Fibroblast of upper back skin (primary cell): ENCODE results near the gene AGTPBP1.
"Not testable (repeated sequence)": the region's sequence is repeated elsewhere in the genome, so short reads cannot be mapped to it uniquely, and the experiment has no call there.

ENCODE experiments used
- DNase-seq: peaks from one replicate; pipeline ENCODE4 v3.0.0-alpha.2; 2013

AGTPBP1 gene

DNA sequence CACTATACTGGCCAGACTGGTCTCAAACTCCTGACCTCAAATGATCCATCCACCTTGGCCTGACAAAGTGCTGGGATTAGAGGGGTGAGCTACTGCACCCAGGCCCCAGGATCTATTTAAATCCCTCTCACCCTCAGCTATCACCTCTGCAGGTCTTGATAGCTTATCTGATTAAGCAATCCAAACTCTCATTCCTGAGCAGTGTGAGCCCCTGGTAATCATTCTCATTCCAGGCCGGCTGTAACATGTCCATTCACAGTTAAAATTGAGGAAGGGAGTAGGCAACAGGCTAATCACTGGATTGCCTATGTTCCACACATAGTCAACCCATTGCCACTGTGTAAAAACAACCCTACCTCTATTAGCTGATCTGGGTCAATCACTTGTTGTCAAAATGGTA, 111.1 kb downstream of the AGTPBP1 start:
- no peak for DNase-seq

DNA sequence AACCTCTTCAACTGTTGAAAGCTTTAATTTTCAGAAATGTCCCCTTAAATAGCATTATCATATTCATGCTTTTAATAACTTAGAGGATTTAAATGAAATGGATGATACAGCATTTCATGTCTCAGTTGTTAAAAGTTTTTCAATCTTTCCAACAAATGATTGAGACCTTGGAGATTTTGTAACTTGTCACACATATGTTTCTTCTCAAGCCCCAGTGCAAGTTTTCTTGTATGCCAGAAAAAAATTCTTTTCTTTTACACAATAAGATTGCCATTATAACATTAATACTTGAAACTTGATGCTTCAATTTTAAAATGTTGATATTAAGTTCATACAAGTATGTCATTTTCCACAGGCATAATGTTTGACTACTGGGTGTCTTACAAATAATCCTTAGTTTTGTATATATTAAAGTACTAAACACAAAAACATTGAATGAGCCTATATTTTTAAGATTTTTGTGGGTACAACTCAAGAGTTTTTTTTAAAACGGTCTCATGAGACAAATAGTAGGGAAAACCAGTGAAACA, 124.5 kb downstream of the AGTPBP1 start:
- DNase-seq = no peak

GRCh38 chr9:85615792-85616191, 126.0 kb downstream of the AGTPBP1 start:
- DNase-seq = no peak

DNA sequence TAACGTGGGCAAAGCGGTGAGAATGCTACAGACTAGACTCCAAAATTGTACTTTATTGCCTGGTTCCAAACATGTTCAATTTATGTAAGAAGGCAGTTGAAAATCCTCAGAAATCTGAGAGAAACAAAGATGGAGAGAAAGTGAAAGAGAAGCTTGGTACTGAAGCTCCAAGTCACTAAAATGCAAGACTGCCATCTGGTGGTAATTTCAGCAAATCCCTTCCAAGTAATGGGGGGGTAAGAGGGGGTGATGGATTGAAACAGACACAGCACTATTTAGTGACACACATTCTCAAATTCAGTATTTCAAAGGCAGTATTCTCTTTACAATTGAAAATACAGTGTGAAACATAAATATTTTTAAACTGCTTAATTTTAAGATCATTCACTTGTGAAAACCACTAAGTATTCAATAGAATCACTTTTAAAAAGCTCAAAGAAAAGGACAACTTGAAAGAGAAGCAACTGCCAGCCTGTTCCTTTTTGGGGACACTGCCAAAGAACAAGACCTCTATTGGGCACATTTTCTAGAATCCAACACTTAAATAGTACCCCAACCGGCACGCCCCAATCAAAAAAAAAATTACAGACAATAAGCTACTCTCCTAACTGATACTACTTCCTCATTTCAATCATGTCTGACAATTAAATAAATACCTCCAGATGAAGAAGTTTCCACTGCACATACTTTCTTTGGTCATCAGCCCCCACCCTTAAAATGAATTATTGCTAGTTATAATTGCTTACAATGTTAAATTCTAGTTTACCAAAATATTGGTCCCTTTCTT, 131.5 kb downstream of the AGTPBP1 start:
- DNase-seq = peak; percentile 78

DNA sequence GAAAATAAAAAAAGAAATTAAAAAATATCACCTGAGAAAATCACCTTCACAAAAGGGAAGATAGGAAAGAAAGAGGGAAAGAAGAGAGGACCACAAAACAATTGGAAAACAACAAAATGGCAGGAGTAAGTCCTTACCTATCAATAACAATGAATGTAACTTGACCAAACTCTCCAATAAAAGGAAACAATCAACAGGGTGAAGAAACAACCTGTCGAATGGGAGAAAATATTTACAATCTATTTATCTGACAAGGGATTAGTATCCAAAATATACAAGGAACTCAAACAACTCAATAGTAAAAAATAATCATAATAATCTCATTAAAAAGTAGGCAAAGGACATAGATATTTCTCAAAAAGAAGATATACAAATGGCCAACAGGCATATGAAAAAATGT, 135.8 kb downstream of the AGTPBP1 start:
- no peak for DNase-seq

DNA sequence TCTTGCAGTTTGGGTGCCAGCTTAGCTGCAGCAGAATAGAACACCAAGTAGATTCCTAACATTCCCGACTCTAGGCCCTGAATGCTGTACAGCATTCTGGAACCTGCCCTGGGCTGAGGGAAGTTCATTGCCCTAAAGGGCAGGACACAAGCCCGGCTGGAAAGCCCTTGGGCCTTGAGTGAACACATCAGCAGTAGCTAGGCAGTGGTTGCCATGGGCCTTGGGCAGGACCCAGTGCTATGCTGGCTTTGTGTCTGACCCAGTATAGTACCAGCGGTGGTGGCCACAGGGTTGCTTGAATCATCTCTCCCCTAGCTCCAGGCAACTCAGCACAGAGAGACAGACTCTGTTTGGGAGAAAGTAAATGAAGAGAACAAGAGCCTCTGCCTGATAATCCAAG, 137.8 kb downstream of the AGTPBP1 start:
- DNase-seq = no peak

DNA sequence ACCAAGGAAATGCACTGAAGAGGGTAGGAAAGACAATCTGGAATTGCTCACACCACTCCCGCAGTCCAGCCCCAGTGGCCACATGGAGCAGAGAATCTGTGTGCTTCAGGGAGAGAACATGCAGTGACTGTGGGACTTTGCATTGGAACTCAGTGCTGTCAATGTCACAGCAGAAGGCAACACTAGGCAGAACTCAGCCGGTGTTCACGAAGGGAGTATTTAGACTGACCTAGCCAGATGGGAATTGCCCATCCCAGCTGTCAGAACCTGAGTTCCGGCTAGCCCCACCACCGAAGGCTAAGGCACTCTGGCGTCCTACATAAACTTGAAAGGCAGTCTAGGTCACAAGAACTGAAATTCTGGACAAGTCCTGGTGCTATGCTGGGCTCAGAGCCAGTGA, 139.0 kb downstream of the AGTPBP1 start:
- no peak for DNase-seq

GRCh38 chr9:85600675-85601263, 141.0 kb downstream of the AGTPBP1 start:
- no peak for DNase-seq

DNA sequence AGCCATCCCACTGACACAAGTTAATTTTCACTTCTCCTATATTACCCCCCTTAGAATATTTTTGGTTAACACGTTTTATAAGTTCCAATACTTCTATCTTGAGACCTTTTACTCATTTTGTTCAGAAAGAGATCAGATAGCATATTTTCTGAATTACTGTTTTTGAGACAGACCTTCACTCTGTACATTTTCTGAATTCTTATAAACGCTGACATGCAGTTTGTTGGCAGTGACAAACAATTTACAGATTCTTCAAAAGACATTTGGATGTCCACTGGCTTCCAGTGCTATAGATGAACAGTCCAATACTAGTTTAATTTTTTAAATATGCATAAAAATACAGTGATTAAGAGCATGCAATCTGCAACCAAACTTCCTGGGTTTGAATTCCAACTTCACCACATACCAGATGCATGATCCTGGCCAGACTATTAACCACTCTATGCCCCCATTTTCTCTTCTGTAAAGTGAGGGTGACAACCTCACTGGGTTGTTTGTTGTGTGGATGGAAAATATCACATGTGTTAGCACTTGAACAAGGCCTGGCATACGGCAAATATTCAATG, 142.1 kb downstream of the AGTPBP1 start:
- DNase-seq = peak; percentile 53

DNA sequence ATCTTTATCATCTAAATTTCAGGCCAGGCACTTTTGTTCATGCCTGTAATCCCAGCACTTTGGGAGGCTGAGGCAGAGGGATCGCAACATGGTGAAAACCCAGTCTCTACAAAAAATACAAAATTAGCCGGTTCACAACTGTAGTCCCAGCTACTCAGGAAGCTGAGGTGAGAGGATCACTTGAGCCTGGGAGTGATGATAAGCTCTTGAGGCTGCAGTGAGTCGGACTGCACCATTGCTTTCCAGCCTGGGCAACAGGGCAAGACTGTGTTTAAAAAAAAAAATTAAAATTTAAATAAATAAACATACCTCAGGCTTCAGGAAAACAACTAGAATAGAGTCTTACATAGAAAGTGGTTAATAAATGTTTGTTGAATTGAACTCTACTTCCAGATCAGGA, 147.4 kb downstream of the AGTPBP1 start:
- no peak for DNase-seq

- no peak for DNase-seq
Observed at GRCh38 chr9:85586684-85587083, 155.1 kb downstream of the AGTPBP1 start.

DNA sequence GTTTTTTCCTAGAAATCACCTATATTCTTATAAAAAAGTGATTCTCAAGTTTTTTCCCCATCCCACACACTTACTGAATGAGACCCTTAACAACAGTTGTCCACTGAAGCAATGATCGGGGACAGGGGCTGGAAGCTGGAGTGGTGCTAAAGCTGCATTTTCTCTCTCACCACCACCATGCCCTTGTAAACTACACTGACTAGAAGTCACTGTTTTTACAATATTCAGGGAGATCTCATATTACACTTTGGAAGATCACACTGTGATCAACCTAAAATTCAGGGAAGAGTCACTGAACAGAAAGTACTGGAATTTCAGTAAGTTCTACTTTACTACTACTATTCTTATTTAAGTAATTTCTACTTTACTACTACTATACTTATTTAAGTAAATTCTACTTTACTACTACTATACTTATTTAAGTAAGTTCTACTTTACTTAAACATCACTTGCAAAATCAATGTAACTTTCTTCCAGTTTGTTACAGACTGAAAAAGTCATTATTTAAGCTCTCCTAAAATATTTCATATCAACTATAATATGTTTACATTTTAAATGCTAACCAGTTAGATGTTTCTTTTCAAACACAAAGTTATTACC, 164.3 kb downstream of the AGTPBP1 start:
- DNase-seq = no peak

DNA sequence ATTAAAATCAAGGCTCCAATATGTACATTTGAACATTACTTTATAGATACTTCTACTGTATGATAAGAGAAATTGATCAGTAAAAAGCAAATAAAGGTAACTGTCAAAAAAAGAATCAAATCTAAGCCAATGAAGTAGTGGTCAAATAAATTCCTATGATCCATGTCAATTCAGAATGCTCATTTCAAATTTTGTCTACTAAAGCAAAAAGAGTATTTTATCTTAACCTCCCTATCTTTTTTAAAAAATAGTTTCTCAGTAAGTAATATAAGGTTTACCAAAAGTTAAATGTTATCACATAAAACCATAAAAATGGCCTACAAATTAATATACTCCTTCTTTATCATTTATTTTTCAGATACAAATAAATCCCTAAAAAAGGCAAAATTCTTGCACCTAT, 165.9 kb downstream of the AGTPBP1 start:
- DNase-seq = no peak

GRCh38 chr9:85573546-85573945, 168.2 kb downstream of the AGTPBP1 start:
- not testable (repeated sequence) for DNase-seq

DNA sequence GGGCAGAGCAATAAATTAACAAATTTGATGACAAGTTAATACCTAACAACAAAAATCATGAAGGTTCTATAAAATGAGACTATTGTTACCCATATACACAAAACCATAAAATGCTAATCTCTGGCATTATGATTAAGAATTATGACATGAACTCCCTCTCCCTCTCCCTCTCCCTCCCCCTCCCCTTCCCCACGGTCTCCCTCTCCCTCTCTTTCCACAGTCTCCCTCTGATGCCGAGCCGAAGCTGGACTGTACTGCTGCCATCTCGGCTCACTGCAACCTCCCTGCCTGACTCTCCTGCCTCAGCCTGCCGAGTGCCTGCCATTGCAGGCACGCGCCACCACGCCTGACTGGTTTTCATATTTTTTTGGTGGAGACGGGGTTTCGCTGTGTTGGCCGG, 168.8 kb downstream of the AGTPBP1 start:
- not testable (repeated sequence) for DNase-seq

GRCh38 chr9:85569988-85570387, 171.8 kb downstream of the AGTPBP1 start:
- DNase-seq = peak; percentile 23

GRCh38 chr9:85559526-85559925, 182.2 kb downstream of the AGTPBP1 start:
- no peak for DNase-seq

- no peak for DNase-seq
Observed at GRCh38 chr9:85554349-85554748, 187.4 kb downstream of the AGTPBP1 start.

DNA sequence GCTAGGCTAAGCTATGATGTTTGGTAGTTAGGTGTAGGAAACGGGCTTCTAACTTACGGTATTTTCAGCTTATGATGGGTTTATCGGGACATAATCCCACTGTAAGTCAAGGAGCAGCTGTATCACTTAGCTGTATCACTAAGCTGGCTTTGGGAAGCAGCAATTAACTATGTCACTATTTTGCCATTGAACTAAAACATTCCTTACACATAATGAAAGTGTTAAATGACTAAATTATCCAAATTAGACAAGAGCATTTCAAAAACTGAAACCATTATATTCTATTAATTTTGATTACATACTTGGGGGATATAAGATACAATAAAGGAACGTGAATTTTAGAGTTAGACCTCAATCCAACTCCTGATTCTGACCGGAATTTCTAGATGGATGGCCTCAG, 188.3 kb downstream of the AGTPBP1 start:
- no peak for DNase-seq

GRCh38 chr9:85547599-85547998, 194.2 kb downstream of the AGTPBP1 start:
- no peak for DNase-seq

- DNase-seq = peak; percentile 6
Observed at GRCh38 chr9:85543196-85543595, 198.6 kb downstream of the AGTPBP1 start.

GRCh38 chr9:85541876-85542275, 199.9 kb downstream of the AGTPBP1 start:
- DNase-seq = peak; percentile 6

DNA sequence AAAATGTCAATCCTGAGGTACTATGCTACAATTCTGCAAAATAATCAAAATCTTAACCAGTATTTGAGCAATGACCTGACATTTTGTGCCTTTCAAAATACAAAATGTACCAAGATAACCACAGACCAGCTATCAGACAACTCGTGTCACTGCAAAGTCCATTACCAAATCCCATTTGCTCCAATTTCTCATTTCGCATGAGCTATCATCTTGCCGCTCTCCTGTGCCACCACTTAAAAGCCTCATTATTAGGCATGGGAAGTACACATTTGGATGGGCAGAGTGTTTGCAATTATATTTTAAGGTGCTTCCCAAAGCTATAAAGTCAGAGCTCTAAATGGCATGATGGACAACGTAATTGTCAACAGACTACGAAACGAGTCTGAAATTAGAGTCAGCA, 205.2 kb downstream of the AGTPBP1 start:
- DNase-seq = no peak

DNA sequence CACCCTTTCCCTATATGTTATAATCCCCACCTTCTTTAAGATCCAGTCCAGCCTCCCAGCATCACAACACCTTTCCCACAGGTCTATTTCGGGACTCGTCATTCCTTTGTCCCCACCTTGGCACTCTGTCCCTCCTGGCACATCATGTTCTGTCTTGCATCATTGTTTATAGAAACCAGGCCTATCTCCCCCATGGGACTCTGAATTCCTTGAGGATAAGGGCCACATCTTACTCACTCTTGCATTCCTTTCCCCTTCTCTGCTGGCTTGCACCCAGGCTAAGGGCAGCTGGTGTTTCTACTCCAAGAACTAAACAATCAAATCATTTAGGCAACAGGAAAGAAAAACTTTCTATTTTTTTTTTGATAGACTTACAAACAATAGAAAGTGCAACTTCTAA, 205.7 kb downstream of the AGTPBP1 start:
- DNase-seq = peak; percentile 76
